CD14-positive monocyte (primary cell): ENCODE measurements around the gene HCRTR2. TPM values are rescaled to one million over a fixed set of nuclear protein-coding genes. Genes with fewer than 3 reads are reported as not detected.
A peak's percentile ranks its signal among the peaks of the same experiment; 100 is the strongest.

Source experiments
- DNase-seq, 3 donors: peaks; one replicate each; pipeline ENCODE4 v3.0.0-alpha.2; 2011 to 2022
- H2AFZ ChIP-seq: 2 replicates; pipeline ENCODE4 v1.6.0; 2012; ENCODE audit warnings: mild to moderate bottlenecking, low read depth, low read length, inconsistent platforms; ENCODE audit not compliant: insufficient read depth, poor library complexity, severe bottlenecking
- H3K27ac ChIP-seq, 2 donors: 1 replicate in 1 of 2; 2 replicates in 1 of 2; pipeline ENCODE4 v1.5.1; 2012 to 2013; ENCODE audit warnings: low read length in 2 of 2, control low read depth in 1 of 2, inconsistent platforms in 1 of 2, low read depth in 1 of 2, mild to moderate bottlenecking in 1 of 2
- H3K27me3 ChIP-seq, 2 donors: one replicate each; pipeline versions ENCODE4 v1.6.0 to v1.6.1; 2011 to 2013; ENCODE audit warnings: low read length in 2 of 2; ENCODE audit not compliant: control insufficient read depth in 2 of 2, insufficient read depth in 2 of 2
- H3K36me3 ChIP-seq, 2 donors: replicated peaks in 1 of 2; 1 replicate in 1 of 2; 2 replicates in 1 of 2; pipeline versions ENCODE4 v1.5.1 to v1.6.1; 2012 to 2013; ENCODE audit warnings: low read length in 2 of 2, control low read depth in 1 of 2, inconsistent platforms in 1 of 2, mild to moderate bottlenecking in 1 of 2; ENCODE audit not compliant: insufficient read depth in 2 of 2, control insufficient read depth in 1 of 2
- H3K4me1 ChIP-seq, 2 donors: 1 replicate in 1 of 2; 2 replicates in 1 of 2; pipeline versions ENCODE4 v1.5.1 to v1.6.1; 2012 to 2013; ENCODE audit warnings: low read length in 2 of 2, control low read depth in 1 of 2, inconsistent platforms in 1 of 2, mild to moderate bottlenecking in 1 of 2, moderate library complexity in 1 of 2; ENCODE audit not compliant: insufficient read depth in 2 of 2, control insufficient read depth in 1 of 2
- H3K4me2 ChIP-seq: replicated peaks from 2 replicates; pipeline ENCODE3; 2012; ENCODE audit warnings: low read length, moderate library complexity, mild to moderate bottlenecking; ENCODE audit not compliant: poor library complexity, severe bottlenecking; ENCODE audit errors: extremely low read depth
- H3K4me3 ChIP-seq, 3 experiments: fragments of 200-600 bp in 1 of 3; sonication (generic) in 1 of 3; replicated peaks in 1 of 3; 1 replicate in 2 of 3; 2 replicates in 1 of 3; pipeline ENCODE4 v1.5.1; 2011 to 2013; ENCODE audit warnings: low read length in 3 of 3, mild to moderate bottlenecking in 3 of 3, control low read depth in 2 of 3, low read depth in 2 of 3, inconsistent platforms in 1 of 3, moderate library complexity in 1 of 3
- H3K79me2 ChIP-seq: 2 replicates; pipeline ENCODE4 v1.6.0; 2012; ENCODE audit warnings: mild to moderate bottlenecking, control low read depth, inconsistent platforms, low read length, moderate library complexity; ENCODE audit not compliant: insufficient read depth
- H3K9ac ChIP-seq: 2 replicates; pipeline ENCODE4 v1.6.0; 2017; ENCODE audit warnings: low read length, mild to moderate bottlenecking; ENCODE audit not compliant: insufficient read depth, poor library complexity, severe bottlenecking
- H3K9me3 ChIP-seq, 2 donors: replicated peaks in 1 of 2; 1 replicate in 1 of 2; 2 replicates in 1 of 2; pipeline versions ENCODE4 v1.5.1 to v1.6.1; 2012 to 2013; ENCODE audit warnings: low read length in 2 of 2, control low read depth in 1 of 2; ENCODE audit not compliant: control insufficient read depth in 1 of 2, insufficient read depth in 1 of 2
- H4K20me1 ChIP-seq: 2 replicates; pipeline ENCODE4 v1.6.0; 2012; ENCODE audit warnings: mild to moderate bottlenecking, low read length, control low read depth, moderate library complexity; ENCODE audit not compliant: insufficient read depth
- H3K27ac Mint-ChIP-seq, 7 donors: one replicate each; pipeline ENCODE4 v1.8.0; 2020; ENCODE audit warnings: mild to moderate bottlenecking in 7 of 7, mixed read lengths in 7 of 7, moderate library complexity in 6 of 7, inconsistent platforms in 2 of 7
- H3K27me3 Mint-ChIP-seq, 3 donors: one replicate each; pipeline ENCODE4 v1.8.0; 2021 to 2022; ENCODE audit warnings: low read depth in 3 of 3, mild to moderate bottlenecking in 3 of 3, mixed read lengths in 3 of 3, moderate library complexity in 3 of 3, inconsistent platforms in 1 of 3
- H3K36me3 Mint-ChIP-seq, 2 donors: one replicate each; pipeline ENCODE4 v1.8.0; 2020; ENCODE audit warnings: mixed read lengths in 2 of 2, inconsistent platforms in 1 of 2, mild to moderate bottlenecking in 1 of 2
- H3K4me1 Mint-ChIP-seq: one replicate; pipeline ENCODE4 v1.8.0; 2020; ENCODE audit warnings: mild to moderate bottlenecking, mixed read lengths
- H3K4me3 Mint-ChIP-seq, 2 donors: one replicate each; pipeline ENCODE4 v1.8.0; 2020; ENCODE audit warnings: mild to moderate bottlenecking in 2 of 2, mixed read lengths in 2 of 2, moderate library complexity in 1 of 2
- H3K9me3 Mint-ChIP-seq, 7 donors: one replicate each; pipeline ENCODE4 v1.8.0; 2020 to 2022; ENCODE audit warnings: mixed read lengths in 7 of 7, mild to moderate bottlenecking in 6 of 7, moderate library complexity in 6 of 7, inconsistent platforms in 2 of 7
- CTCF ChIP-seq: fragments of 200-600 bp; IDR thresholded peaks from one replicate; pipeline ENCODE4 v1.8.0; 2022; ENCODE audit warnings: antibody characterized with exemption, mild to moderate bottlenecking
- WGBS: methylation state at CpG from one replicate; pipeline ENCODE4 v1.1.5; 2013; ENCODE audit warnings: missing lambda C conversion rate; ENCODE audit not compliant: insufficient coverage; 5-methylcytosine and 5-hydroxymethylcytosine counted together
- intact Hi-C, 2 donors: fragments of 100-400 bp; cut with micrococcal nuclease; formaldehyde crosslinking; loops; one replicate each; pipeline versions ENCODE4 v1.15.0 to v1.15.1; 2023
- polyA plus RNA-seq, 3 donors: library from polyadenylated mRNA; depleted of rRNA in 1 of 3; unstranded in 2 of 3; stranded (reverse) in 1 of 3; fragments of 300-500 nt in 2 of 3; fragments of >200 nt in 1 of 3; fragmentation: Illumina TruSeq in 2 of 3; gene quantifications; 1 replicate in 2 of 3; 2 replicates in 1 of 3; pipeline ENCODE4 v1.2.3, GENCODE V29; 2012 to 2021

HCRTR2 gene
- polyA plus RNA-seq, 3 donors, result not detected

DNA sequence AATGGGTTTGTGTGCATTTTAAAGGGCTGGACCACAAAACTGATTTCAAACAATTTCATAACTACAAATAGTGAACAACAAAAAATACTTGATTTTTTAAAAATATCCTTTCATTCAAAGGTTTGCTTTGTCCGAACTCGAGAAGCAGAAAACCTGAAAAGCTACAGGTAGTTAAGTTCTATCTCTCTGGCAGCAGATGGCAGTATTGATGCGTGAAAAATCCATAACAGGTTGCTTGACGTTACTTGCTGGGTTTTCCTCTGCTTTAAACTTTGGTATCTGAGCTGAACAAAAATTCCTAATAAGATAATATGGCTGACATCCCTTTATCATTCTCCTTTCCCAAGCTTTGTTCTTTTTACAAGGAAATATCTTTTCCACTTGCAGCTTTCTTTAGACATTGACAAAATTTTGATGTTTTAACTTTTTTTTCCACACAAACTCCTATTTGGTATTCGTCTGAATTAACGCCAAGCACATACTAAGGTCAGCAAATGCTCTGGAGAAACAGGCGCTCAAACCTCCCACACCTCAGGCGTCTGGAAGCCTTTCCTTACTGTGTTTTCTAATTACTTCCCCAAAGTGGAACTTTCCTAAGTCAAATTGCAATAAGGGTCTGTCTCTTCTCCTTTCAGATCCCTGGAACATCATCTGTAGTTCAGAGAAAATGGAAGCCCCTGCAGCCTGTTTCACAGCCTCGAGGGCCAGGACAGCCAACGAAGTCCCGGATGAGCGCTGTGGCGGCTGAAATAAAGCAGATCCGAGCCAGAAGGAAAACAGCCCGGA is 102.6 kb downstream of the HCRTR2 start:
- no peaks in the 10 kb centered on the region for H3K27me3 ChIP-seq
- H3K4me2 ChIP-seq, result no peak overlapping the region
- H4K20me1 ChIP-seq, result no peaks in the 10 kb centered on the region
- no peak overlapping the region for H3K27ac Mint-ChIP-seq
- H3K4me1 Mint-ChIP-seq, result no peaks in the 10 kb centered on the region
- no peaks in the 10 kb centered on the region for H3K36me3 ChIP-seq
- DNase-seq, result no peak
- no peaks in the 10 kb centered on the region for H3K36me3 Mint-ChIP-seq
- TF ChIP-seq CTCF, result peak; percentile 28
- no peak overlapping the region for H3K4me3 Mint-ChIP-seq
- H3K9me3 Mint-ChIP-seq, result no peaks in the 10 kb centered on the region
- no peaks in the 10 kb centered on the region for H3K9me3 ChIP-seq
- no peak overlapping the region for H3K27ac ChIP-seq
- intact Hi-C loops, result no loop called here
- no peaks in the 10 kb centered on the region for H3K79me2 ChIP-seq
- no peak overlapping the region for H3K9ac ChIP-seq
- H3K27me3 Mint-ChIP-seq, result peaks cover 2 to 5% (median 3%) of the 10 kb centered on the region in 3 donors
- H2AFZ ChIP-seq, result no peak overlapping the region
- H3K4me3 ChIP-seq, result no peak overlapping the region
- WGBS, result 50% methylated on average over 8 of the region's 15 CpGs
- no peaks in the 10 kb centered on the region for H3K4me1 ChIP-seq

DNA sequence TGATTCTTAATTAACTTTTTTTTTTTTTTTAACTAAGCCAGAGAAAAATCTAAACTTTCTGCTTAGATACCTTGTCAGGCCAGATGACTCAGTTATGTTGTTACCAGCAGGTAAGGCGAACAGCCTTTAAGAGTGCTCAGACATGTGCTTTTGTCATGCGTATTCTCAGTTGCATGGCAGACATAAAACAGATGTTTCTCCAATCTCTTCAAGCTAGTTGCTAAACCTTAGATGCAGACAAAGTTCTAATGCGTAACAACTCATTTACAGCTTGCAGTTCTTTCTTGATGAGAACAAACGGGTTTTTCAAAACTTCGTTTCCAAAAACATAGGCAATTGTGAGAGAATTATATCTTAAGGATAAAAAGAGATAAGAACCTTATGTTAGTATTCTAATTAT is 103.3 kb downstream of the HCRTR2 start:
- Histone ChIP-seq H3K4me2 (no peak overlapping the region), H4K20me1 (no peaks in the 10 kb centered on the region), H3K4me3 (no peak overlapping the region), H3K79me2 (no peaks in the 10 kb centered on the region), H3K27ac (no peak overlapping the region), H3K4me1 (no peaks in the 10 kb centered on the region), H3K27me3 (no peaks in the 10 kb centered on the region), H3K9me3 (no peaks in the 10 kb centered on the region), H3K9ac (no peak overlapping the region), H3K36me3 (no peaks in the 10 kb centered on the region), H2AFZ (no peak overlapping the region)
- no peaks in the 10 kb centered on the region for H3K9me3 Mint-ChIP-seq
- intact Hi-C loops, result loop anchor here in 1 of 2 donors (2.0 kb wide), 1 partner anchor 15 kb away; no protein-coding TSS in a partner anchor
- no peak for TF ChIP-seq CTCF
- H3K27me3 Mint-ChIP-seq, result peaks cover 2 to 5% (median 3%) of the 10 kb centered on the region in 3 donors
- no peak overlapping the region for H3K27ac Mint-ChIP-seq
- no peaks in the 10 kb centered on the region for H3K36me3 Mint-ChIP-seq
- H3K4me1 Mint-ChIP-seq, result no peaks in the 10 kb centered on the region
- 76% methylated on average over 2 of the region's 5 CpGs for WGBS
- no peak for DNase-seq
- no peak overlapping the region for H3K4me3 Mint-ChIP-seq
